Ovary (tissue), 3 donors: Measurements from ENCODE around the gene ERG.

Experiments used
- POLR2A ChIP-seq: fragments of 450-650 bp; IDR thresholded peaks from one replicate; pipeline ENCODE4 v1.6.1; 2017; ENCODE audit warnings: antibody characterized with exemption, mild to moderate bottlenecking, moderate library complexity
- TF ChIP-seq, protein P1 (sequence below), 3 donors: fragments of 450-650 bp in 2 of 3; fragments of 200-600 bp in 1 of 3; IDR thresholded peaks; one replicate each; pipeline versions ENCODE4 v1.5.1 to v1.8.0; 2016 to 2022; ENCODE audit warnings: antibody characterized with exemption in 3 of 3, mild to moderate bottlenecking in 1 of 3
- donor health status: DM: no; HTN: no; CAD: no.

DNA sequence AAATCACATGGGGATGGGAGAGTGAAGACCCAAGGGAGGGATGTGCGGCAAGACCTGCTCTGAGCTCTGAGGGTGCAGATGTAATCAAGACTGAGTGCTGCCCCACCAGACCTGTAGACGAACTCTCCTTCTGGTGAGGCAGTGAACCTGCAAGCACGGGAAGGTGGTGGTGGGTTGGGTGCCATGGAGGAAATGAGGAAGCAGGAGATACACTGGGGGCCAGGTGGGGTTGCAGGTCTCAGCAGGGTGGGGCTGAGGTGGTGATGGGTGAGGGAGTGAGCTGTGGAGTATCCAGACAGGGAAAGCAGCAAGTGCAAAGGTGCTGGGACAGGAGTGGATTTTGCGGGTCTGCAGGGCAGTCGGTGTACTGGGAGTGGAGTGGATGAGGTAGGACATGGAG lies 139.2 kb downstream of the ERG start:
- TF ChIP-seq POLR2A, result no peak
- TF ChIP-seq, protein P1, sequence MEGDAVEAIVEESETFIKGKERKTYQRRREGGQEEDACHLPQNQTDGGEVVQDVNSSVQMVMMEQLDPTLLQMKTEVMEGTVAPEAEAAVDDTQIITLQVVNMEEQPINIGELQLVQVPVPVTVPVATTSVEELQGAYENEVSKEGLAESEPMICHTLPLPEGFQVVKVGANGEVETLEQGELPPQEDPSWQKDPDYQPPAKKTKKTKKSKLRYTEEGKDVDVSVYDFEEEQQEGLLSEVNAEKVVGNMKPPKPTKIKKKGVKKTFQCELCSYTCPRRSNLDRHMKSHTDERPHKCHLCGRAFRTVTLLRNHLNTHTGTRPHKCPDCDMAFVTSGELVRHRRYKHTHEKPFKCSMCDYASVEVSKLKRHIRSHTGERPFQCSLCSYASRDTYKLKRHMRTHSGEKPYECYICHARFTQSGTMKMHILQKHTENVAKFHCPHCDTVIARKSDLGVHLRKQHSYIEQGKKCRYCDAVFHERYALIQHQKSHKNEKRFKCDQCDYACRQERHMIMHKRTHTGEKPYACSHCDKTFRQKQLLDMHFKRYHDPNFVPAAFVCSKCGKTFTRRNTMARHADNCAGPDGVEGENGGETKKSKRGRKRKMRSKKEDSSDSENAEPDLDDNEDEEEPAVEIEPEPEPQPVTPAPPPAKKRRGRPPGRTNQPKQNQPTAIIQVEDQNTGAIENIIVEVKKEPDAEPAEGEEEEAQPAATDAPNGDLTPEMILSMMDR (IDR thresholded peaks at IDR 0.05), result no peak
